Liver (tissue), 9 donors: ENCODE data around the gene DMTF1. TPM values are rescaled to one million over a fixed set of nuclear protein-coding genes. Genes with fewer than 3 reads are reported as not detected.

Experiments used
- DNase-seq: peaks from one replicate; pipeline ENCODE4 v3.0.0-alpha.2; 2017; ENCODE audit warnings: low spot score
- H3K27ac ChIP-seq, 2 donors: one replicate each; pipeline ENCODE4 v1.7.0; 2013; ENCODE audit warnings: inconsistent platforms in 2 of 2, low read length in 2 of 2, control low read depth in 1 of 2, low read depth in 1 of 2, mild to moderate bottlenecking in 1 of 2
- H3K27me3 ChIP-seq, 4 donors: one replicate each; pipeline versions ENCODE4 v1.6.1 to v1.7.0; 2013; ENCODE audit warnings: low read length in 3 of 4, inconsistent platforms in 1 of 4, mild to moderate bottlenecking in 1 of 4, moderate library complexity in 1 of 4; ENCODE audit not compliant: control insufficient read depth in 4 of 4, insufficient read depth in 4 of 4
- H3K36me3 ChIP-seq, 4 donors: one replicate each; pipeline versions ENCODE4 v1.6.1 to v1.7.0; 2013; ENCODE audit warnings: low read length in 3 of 4, mild to moderate bottlenecking in 3 of 4, low read depth in 1 of 4, moderate library complexity in 1 of 4; ENCODE audit not compliant: control insufficient read depth in 4 of 4, insufficient read depth in 3 of 4
- H3K4me1 ChIP-seq, 4 donors: one replicate each; pipeline versions ENCODE4 v1.6.1 to v1.7.0; 2013; ENCODE audit warnings: low read length in 3 of 4, mild to moderate bottlenecking in 3 of 4, moderate library complexity in 1 of 4; ENCODE audit not compliant: control insufficient read depth in 4 of 4, insufficient read depth in 4 of 4
- H3K4me3 ChIP-seq, 3 donors: one replicate each; pipeline versions ENCODE4 v1.6.1 to v1.7.0; 2013; ENCODE audit warnings: low read length in 3 of 3, control low read depth in 1 of 3, low read depth in 1 of 3, mild to moderate bottlenecking in 1 of 3
- H3K9ac ChIP-seq, 2 donors: one replicate each; pipeline ENCODE4 v1.7.0; 2013; ENCODE audit warnings: low read length in 2 of 2, mild to moderate bottlenecking in 2 of 2, moderate library complexity in 2 of 2, control low read depth in 1 of 2, low read depth in 1 of 2
- H3K9me3 ChIP-seq, 4 donors: one replicate each; pipeline versions ENCODE4 v1.6.1 to v1.7.0; 2013; ENCODE audit warnings: low read length in 3 of 4; ENCODE audit not compliant: control insufficient read depth in 4 of 4
- EGR1 ChIP-seq, 2 donors: IDR thresholded peaks; 2 replicates each; pipeline ENCODE4 v1.6.1; 2016 to 2018; ENCODE audit warnings: antibody characterized with exemption in 2 of 2, low read depth in 2 of 2
- FOXA1 ChIP-seq: IDR thresholded peaks from 2 replicates; pipeline ENCODE4 v1.6.1; 2016; ENCODE audit warnings: antibody characterized with exemption
- FOXA2 ChIP-seq: IDR thresholded peaks from 2 replicates; pipeline ENCODE4 v1.6.1; 2016; ENCODE audit warnings: antibody characterized with exemption
- GABPA ChIP-seq, 2 donors: IDR thresholded peaks in 1 of 2; conservative IDR thresholded peaks in 1 of 2; 2 replicates each; pipeline ENCODE4 v1.6.1; 2016; ENCODE audit warnings: antibody characterized with exemption in 2 of 2, mild to moderate bottlenecking in 1 of 2, moderate library complexity in 1 of 2
- HNF4A ChIP-seq, 2 donors: conservative IDR thresholded peaks; 2 replicates each; pipeline ENCODE4 v1.6.1; 2016; ENCODE audit warnings: antibody characterized with exemption in 2 of 2, mild to moderate bottlenecking in 2 of 2
- HNF4G ChIP-seq: IDR thresholded peaks from 2 replicates; pipeline ENCODE4 v1.6.1; 2016; ENCODE audit warnings: antibody characterized with exemption
- JUND ChIP-seq, 2 donors: IDR thresholded peaks; 2 replicates each; pipeline ENCODE4 v1.6.1; 2016; ENCODE audit warnings: antibody characterized with exemption in 2 of 2
- NR2F2 ChIP-seq: IDR thresholded peaks from 2 replicates; pipeline ENCODE4 v1.6.1; 2016; ENCODE audit warnings: antibody characterized with exemption
- RXRA ChIP-seq, 2 donors: IDR thresholded peaks; 2 replicates each; pipeline ENCODE4 v1.6.1; 2017 to 2018; ENCODE audit warnings: antibody characterized with exemption in 2 of 2, mild to moderate bottlenecking in 1 of 2
- SP1 ChIP-seq: IDR thresholded peaks from 2 replicates; pipeline ENCODE4 v1.6.1; 2018; ENCODE audit warnings: antibody characterized with exemption, mild to moderate bottlenecking
- TAF1 ChIP-seq: conservative IDR thresholded peaks from 2 replicates; pipeline ENCODE4 v1.6.1; 2016; ENCODE audit warnings: antibody characterized with exemption, mild to moderate bottlenecking
- YY1 ChIP-seq: IDR thresholded peaks from 2 replicates; pipeline ENCODE4 v1.6.1; 2016; ENCODE audit warnings: antibody characterized with exemption, mild to moderate bottlenecking
- WGBS: extraction: QIAGEN DNeasy Blood & Tissue Kit; methylation state at CpG from one replicate; pipeline ENCODE4 v1.1.7; 2013; 5-methylcytosine and 5-hydroxymethylcytosine counted together
- polyA plus RNA-seq, 2 donors: library from polyadenylated mRNA; stranded (reverse) in 1 of 2; unstranded in 1 of 2; fragments of 200-250 nt in 1 of 2; fragments of >200 nt in 1 of 2; fragmentation: Nextera tagmentation in 1 of 2; extraction: Ambion mirVana in 1 of 2; gene quantifications; one replicate each; pipeline versions ENCODE4 v1.2.1 to v1.2.3, GENCODE V29; 2013 to 2015
- total RNA-seq, 2 donors: library from RNA; depleted of rRNA; stranded (reverse); fragments of >200 nt; gene quantifications; one replicate each; pipeline ENCODE4 v1.2.3, GENCODE V29; 2014
- TF ChIP-seq, protein P1 (sequence below): IDR thresholded peaks from 2 replicates; pipeline ENCODE4 v1.6.1; 2016; ENCODE audit warnings: antibody characterized with exemption
- TF ChIP-seq, protein P2 (sequence below): IDR thresholded peaks from 2 replicates; pipeline ENCODE4 v1.6.1; 2016; ENCODE audit warnings: antibody characterized with exemption
- TF ChIP-seq, protein P3 (sequence below): fragments of 150-350 bp; IDR thresholded peaks from 2 replicates; pipeline ENCODE4 v1.5.1; 2017; ENCODE audit warnings: improper control_type of control experiment, low read depth, low read length; ENCODE audit not compliant: missing input control
- TF ChIP-seq, protein P4 (sequence below): IDR thresholded peaks from 2 replicates; pipeline ENCODE4 v1.6.1; 2016; ENCODE audit warnings: antibody characterized with exemption, mild to moderate bottlenecking
- TF ChIP-seq, protein P5 (sequence below): IDR thresholded peaks from 2 replicates; pipeline ENCODE4 v1.6.1; 2016; ENCODE audit warnings: antibody characterized with exemption
- donor health status: healthy.
- donor health status: healthy.
- donor health status: healthy.
- donor health status: healthy.
- donor health status: healthy.

DMTF1 gene
- total and polyA plus RNA-seq, 4 donors, result 6.5 to 54.6 (median 26.0) TPM

DNA sequence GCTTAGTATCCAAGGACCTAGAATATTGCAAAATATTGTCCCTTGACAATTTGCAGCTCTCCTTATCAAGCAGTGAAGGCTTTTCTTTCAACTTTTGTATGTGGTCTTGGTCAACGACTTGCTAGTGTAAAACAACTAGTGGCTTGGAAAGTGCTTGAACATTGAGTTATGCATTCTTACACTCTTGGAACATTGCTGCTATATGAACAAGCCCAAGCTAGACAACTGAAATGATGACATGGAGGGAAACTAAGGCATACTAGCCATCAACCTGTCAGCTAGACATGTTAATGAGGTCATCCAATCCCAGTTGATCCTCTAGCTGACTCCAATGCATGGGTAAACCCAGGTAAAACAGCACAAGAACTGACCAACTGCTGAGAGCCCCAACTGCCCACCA lies 12.7 kb upstream of the DMTF1 start:
- H3K4me3 ChIP-seq, result no peak overlapping the region
- H3K9me3 ChIP-seq, result no peaks in the 10 kb centered on the region
- no peaks in the 10 kb centered on the region for H3K4me1 ChIP-seq
- H3K9ac ChIP-seq, result no peak overlapping the region
- H3K27me3 ChIP-seq, result no peaks in the 10 kb centered on the region
- H3K36me3 ChIP-seq, result no peaks in the 10 kb centered on the region
- no peak for DNase-seq
- TF ChIP-seq GABPA (IDR thresholded peaks at IDR 0.05 in 1 of 2, conservative IDR thresholded peaks at IDR 0.05 in 1 of 2) (no peak), JUND (IDR thresholded peaks at IDR 0.05) (no peak), NR2F2 (no peak), FOXA1 (no peak)
- H3K27ac ChIP-seq, result no peak overlapping the region
- 79% methylated on average over 1 of the region's 1 CpG for WGBS

DNA sequence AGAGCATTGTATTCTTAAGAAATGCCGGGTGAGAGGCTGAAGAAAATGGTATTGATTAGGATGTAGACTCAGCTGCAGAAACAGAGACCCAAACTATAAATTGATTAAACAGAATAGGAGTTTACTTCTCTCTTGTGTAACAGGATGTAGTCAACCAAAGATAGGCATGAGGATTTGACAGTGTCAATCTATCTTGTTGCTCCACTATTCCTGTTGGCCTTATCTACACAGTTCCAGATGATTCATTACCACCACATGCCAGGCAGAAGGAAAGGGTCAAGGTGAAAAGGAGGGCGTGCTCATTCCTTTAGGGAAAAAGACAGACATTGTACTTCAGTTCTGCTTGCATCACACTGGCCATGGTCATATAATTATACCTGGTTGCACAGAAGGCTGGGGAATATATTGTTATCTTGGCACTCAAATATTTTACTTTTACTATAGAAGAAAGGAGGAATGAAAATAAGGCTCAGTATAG lies 11.9 kb upstream of the DMTF1 start:
- H3K36me3 ChIP-seq, result no peaks in the 10 kb centered on the region
- H3K27ac ChIP-seq, result no peak overlapping the region
- no peaks in the 10 kb centered on the region for H3K4me1 ChIP-seq
- TF ChIP-seq, protein P1, sequence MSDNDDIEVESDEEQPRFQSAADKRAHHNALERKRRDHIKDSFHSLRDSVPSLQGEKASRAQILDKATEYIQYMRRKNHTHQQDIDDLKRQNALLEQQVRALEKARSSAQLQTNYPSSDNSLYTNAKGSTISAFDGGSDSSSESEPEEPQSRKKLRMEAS, result no peak
- no peak for TF ChIP-seq JUND (IDR thresholded peaks at IDR 0.05)
- TF ChIP-seq, protein P2, sequence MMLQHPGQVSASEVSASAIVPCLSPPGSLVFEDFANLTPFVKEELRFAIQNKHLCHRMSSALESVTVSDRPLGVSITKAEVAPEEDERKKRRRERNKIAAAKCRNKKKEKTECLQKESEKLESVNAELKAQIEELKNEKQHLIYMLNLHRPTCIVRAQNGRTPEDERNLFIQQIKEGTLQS, result no peak
- TF ChIP-seq, protein P3, sequence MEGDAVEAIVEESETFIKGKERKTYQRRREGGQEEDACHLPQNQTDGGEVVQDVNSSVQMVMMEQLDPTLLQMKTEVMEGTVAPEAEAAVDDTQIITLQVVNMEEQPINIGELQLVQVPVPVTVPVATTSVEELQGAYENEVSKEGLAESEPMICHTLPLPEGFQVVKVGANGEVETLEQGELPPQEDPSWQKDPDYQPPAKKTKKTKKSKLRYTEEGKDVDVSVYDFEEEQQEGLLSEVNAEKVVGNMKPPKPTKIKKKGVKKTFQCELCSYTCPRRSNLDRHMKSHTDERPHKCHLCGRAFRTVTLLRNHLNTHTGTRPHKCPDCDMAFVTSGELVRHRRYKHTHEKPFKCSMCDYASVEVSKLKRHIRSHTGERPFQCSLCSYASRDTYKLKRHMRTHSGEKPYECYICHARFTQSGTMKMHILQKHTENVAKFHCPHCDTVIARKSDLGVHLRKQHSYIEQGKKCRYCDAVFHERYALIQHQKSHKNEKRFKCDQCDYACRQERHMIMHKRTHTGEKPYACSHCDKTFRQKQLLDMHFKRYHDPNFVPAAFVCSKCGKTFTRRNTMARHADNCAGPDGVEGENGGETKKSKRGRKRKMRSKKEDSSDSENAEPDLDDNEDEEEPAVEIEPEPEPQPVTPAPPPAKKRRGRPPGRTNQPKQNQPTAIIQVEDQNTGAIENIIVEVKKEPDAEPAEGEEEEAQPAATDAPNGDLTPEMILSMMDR, result no peak
- TF ChIP-seq, protein P4, sequence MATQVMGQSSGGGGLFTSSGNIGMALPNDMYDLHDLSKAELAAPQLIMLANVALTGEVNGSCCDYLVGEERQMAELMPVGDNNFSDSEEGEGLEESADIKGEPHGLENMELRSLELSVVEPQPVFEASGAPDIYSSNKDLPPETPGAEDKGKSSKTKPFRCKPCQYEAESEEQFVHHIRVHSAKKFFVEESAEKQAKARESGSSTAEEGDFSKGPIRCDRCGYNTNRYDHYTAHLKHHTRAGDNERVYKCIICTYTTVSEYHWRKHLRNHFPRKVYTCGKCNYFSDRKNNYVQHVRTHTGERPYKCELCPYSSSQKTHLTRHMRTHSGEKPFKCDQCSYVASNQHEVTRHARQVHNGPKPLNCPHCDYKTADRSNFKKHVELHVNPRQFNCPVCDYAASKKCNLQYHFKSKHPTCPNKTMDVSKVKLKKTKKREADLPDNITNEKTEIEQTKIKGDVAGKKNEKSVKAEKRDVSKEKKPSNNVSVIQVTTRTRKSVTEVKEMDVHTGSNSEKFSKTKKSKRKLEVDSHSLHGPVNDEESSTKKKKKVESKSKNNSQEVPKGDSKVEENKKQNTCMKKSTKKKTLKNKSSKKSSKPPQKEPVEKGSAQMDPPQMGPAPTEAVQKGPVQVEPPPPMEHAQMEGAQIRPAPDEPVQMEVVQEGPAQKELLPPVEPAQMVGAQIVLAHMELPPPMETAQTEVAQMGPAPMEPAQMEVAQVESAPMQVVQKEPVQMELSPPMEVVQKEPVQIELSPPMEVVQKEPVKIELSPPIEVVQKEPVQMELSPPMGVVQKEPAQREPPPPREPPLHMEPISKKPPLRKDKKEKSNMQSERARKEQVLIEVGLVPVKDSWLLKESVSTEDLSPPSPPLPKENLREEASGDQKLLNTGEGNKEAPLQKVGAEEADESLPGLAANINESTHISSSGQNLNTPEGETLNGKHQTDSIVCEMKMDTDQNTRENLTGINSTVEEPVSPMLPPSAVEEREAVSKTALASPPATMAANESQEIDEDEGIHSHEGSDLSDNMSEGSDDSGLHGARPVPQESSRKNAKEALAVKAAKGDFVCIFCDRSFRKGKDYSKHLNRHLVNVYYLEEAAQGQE, result no peak
- no peak for TF ChIP-seq SP1
- no peak for TF ChIP-seq TAF1
- TF ChIP-seq RXRA (IDR thresholded peaks at IDR 0.05), result no peak
- no peak for TF ChIP-seq EGR1 (IDR thresholded peaks at IDR 0.05; ENCODE audit: low read depth in 2 of 2)
- no peak for TF ChIP-seq GABPA (IDR thresholded peaks at IDR 0.05 in 1 of 2, conservative IDR thresholded peaks at IDR 0.05 in 1 of 2)
- TF ChIP-seq, protein P5, sequence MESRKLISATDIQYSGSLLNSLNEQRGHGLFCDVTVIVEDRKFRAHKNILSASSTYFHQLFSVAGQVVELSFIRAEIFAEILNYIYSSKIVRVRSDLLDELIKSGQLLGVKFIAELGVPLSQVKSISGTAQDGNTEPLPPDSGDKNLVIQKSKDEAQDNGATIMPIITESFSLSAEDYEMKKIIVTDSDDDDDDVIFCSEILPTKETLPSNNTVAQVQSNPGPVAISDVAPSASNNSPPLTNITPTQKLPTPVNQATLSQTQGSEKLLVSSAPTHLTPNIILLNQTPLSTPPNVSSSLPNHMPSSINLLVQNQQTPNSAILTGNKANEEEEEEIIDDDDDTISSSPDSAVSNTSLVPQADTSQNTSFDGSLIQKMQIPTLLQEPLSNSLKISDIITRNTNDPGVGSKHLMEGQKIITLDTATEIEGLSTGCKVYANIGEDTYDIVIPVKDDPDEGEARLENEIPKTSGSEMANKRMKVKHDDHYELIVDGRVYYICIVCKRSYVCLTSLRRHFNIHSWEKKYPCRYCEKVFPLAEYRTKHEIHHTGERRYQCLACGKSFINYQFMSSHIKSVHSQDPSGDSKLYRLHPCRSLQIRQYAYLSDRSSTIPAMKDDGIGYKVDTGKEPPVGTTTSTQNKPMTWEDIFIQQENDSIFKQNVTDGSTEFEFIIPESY, result no peak
- TF ChIP-seq HNF4G, result no peak
- TF ChIP-seq FOXA1, result no peak
- no peak for TF ChIP-seq FOXA2
- TF ChIP-seq HNF4A (conservative IDR thresholded peaks at IDR 0.05), result no peak
- TF ChIP-seq YY1, result no peak
- no peak for TF ChIP-seq NR2F2
- H3K9me3 ChIP-seq, result no peaks in the 10 kb centered on the region
- WGBS, result 59% methylated on average over 2 of the region's 2 CpGs
- H3K4me3 ChIP-seq, result no peak overlapping the region
- no peak for DNase-seq
- no peak overlapping the region for H3K9ac ChIP-seq
- no peaks in the 10 kb centered on the region for H3K27me3 ChIP-seq
